ENCODE measurements around the gene WWOX. TPM values are rescaled to one million over a fixed set of nuclear protein-coding genes. Genes with fewer than 3 reads are reported as not detected.

Gene WWOX
- total and polyA plus RNA-seq, 2 of the 4 experiments (the other 2 are of a cell fraction): 2.7 to 5.4 TPM

GRCh38 chr16:78795433-78795832 is 696.0 kb downstream of the WWOX start:
- TF ChIP-seq MAZ (IDR thresholded peaks at IDR 0.05; ENCODE audit: borderline replicate concordance, low read depth, low read length): no peak
- TF ChIP-seq ELK1 (IDR thresholded peaks at IDR 0.05; ENCODE audit: borderline replicate concordance, low read depth, low read length): no peak
- no peak for TF ChIP-seq BHLHE40 (IDR thresholded peaks at IDR 0.05; ENCODE audit: low read depth, low read length)
- TF ChIP-seq FOS (IDR thresholded peaks at IDR 0.05; ENCODE audit: low read depth, low read length): no peak
- no peak for TF ChIP-seq MXI1 (IDR thresholded peaks at IDR 0.05; ENCODE audit: borderline replicate concordance, low read depth, low read length)
- TF ChIP-seq POLR2A (IDR thresholded peaks at IDR 0.05; ENCODE audit: low read depth, low read length): no peak
- TF ChIP-seq MAFK (IDR thresholded peaks at IDR 0.05; ENCODE audit: low read depth, low read length): no peak
- no peak for TF ChIP-seq NFE2L2 (IDR thresholded peaks at IDR 0.05; ENCODE audit: low read depth, low read length)
- TF ChIP-seq CHD1 (IDR thresholded peaks at IDR 0.05; ENCODE audit: low read depth, low read length): no peak
- TF ChIP-seq RFX5 (IDR thresholded peaks at IDR 0.05; ENCODE audit: low read depth, low read length): no peak
- TF ChIP-seq RCOR1 (IDR thresholded peaks at IDR 0.05; ENCODE audit: insufficient replicate concordance, low read length): no peak
- TF ChIP-seq, protein P1, sequence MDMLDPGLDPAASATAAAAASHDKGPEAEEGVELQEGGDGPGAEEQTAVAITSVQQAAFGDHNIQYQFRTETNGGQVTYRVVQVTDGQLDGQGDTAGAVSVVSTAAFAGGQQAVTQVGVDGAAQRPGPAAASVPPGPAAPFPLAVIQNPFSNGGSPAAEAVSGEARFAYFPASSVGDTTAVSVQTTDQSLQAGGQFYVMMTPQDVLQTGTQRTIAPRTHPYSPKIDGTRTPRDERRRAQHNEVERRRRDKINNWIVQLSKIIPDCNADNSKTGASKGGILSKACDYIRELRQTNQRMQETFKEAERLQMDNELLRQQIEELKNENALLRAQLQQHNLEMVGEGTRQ (IDR thresholded peaks at IDR 0.05; ENCODE audit: low read depth, low read length): no peak
- no peak for TF ChIP-seq SMC3 (IDR thresholded peaks at IDR 0.05; ENCODE audit: low read depth, low read length)
- no peak for TF ChIP-seq CEBPB (IDR thresholded peaks at IDR 0.05; ENCODE audit: low read depth, low read length)
- no peak for TF ChIP-seq RAD21 (IDR thresholded peaks at IDR 0.05; ENCODE audit: low read length)
- TF ChIP-seq CTCF (conservative IDR thresholded peaks at IDR 0.05; ENCODE audit: low read depth, low read length): no peak
- POLR2A ChIA-PET (ENCODE audit: unreplicated experiment): no interaction called here
- Histone ChIP-seq H3K4me2 (ENCODE audit: low read depth, low read length) (no peak overlapping the region), H3K9me1 (ENCODE audit: insufficient read depth, low read length) (no peaks in the 10 kb centered on the region), H3K27me3 (ENCODE audit: control insufficient read depth, insufficient read depth, low read length) (no peaks in the 10 kb centered on the region), H2BK15ac (ENCODE audit: low read depth, low read length) (no peak overlapping the region), H3K4me1 (ENCODE audit: control insufficient read depth, insufficient read depth, low read length) (no peaks in the 10 kb centered on the region), H4K91ac (ENCODE audit: insufficient read depth, low read depth, low read length) (no peak overlapping the region), H4K5ac (ENCODE audit: low read depth, low read length) (no peak overlapping the region), H4K20me1 (ENCODE audit: insufficient read depth, low read length) (no peaks in the 10 kb centered on the region), H3K4ac (ENCODE audit: low read depth, low read length) (no peak overlapping the region), H2BK20ac (ENCODE audit: low read depth, low read length) (no peak overlapping the region), H3K4me3 (ENCODE audit: insufficient read depth, low read depth, low read length) (no peak overlapping the region), H3K23ac (ENCODE audit: low read depth, low read length) (no peak overlapping the region), H2BK5ac (ENCODE audit: low read depth, low read length, poor library complexity, severe bottlenecking) (no peak overlapping the region), H3K27ac (ENCODE audit: insufficient read depth, low read length) (no peak overlapping the region), H2AFZ (replicated peaks; ENCODE audit: low read length, poor library complexity) (no peak overlapping the region), H2AK9ac (replicated peaks; ENCODE audit: low read depth, low read length, poor library complexity) (no peak overlapping the region), H3K18ac (ENCODE audit: low read depth, low read length) (no peak overlapping the region), H3K14ac (replicated peaks; ENCODE audit: low read depth, low read length) (no peak overlapping the region), H2BK120ac (ENCODE audit: low read depth, low read length) (no peak overlapping the region), H3K79me1 (ENCODE audit: low read depth in 1 of 2, low read length in 2 of 2) (no peaks in the 10 kb centered on the region), H3K9ac (ENCODE audit: low read depth, low read length) (no peak overlapping the region), H3K9me3 (ENCODE audit: control insufficient read depth, insufficient read depth, low read length) (peaks cover 23% of the 10 kb centered on the region), H3K56ac (ENCODE audit: extremely low read depth, insufficient read depth, low read length) (no peak overlapping the region), H2AK5ac (ENCODE audit: low read depth, low read length) (no peak overlapping the region), H4K8ac (ENCODE audit: low read depth in 2 of 2, low read length in 2 of 2) (no peak overlapping the region), H3K36me3 (ENCODE audit: control insufficient read depth, insufficient read depth, low read length) (no peaks in the 10 kb centered on the region)
- ATAC-seq (ENCODE audit: low read depth): no peak
- in situ Hi-C loops (cut with MboI; ENCODE audit: low sequenced_read_pairs): no loop called here
- no CpG with 5 or more reads among the region's 1 CpG for WGBS, 2 experiments (ENCODE audit: extremely low coverage in 2 of 2, insufficient read length in 1 of 2)
- intact Hi-C loops (cut with micrococcal nuclease): no loop called here
- dilution Hi-C loops (cut with HindIII; ENCODE audit: low sequenced_read_pairs, unreplicated experiment): no loop called here
- no peak for DNase-seq
- no TSS peak for BruUV-seq (replicated peaks)
- CTCF ChIA-PET: no interaction called here
